GM23338 (cell line): ENCODE measurements around the gene NPAS3. TPM values are rescaled to one million over a fixed set of nuclear protein-coding genes. Genes with fewer than 3 reads are reported as not detected.

Experiments used
- ATAC-seq: fragments of 200-7000 bp; cut with Tn5 transposase; 3 replicates; pipeline ENCODE4 v1.9.1; 2020
- DNase-seq: peaks from one replicate; pipeline ENCODE4 v3.0.0-alpha.2; 2015; ENCODE audit warnings: low spot score
- H2AFZ ChIP-seq: fragments of 200-600 bp; sonication (generic); 2 replicates; pipeline ENCODE4 v1.8.0; 2016; ENCODE audit warnings: antibody characterized with exemption, mild to moderate bottlenecking, moderate library complexity
- H3F3A ChIP-seq: fragments of 200-600 bp; sonication (generic); replicated peaks from 2 replicates; pipeline ENCODE4 v1.8.0; 2017; ENCODE audit warnings: antibody characterized with exemption, mixed run types, low read depth
- H3K27ac ChIP-seq: fragments of 200-600 bp; sonication (generic); 2 replicates; pipeline ENCODE4 v1.6.1; 2016; ENCODE audit warnings: low read depth
- H3K27me3 ChIP-seq: fragments of 200-600 bp; sonication (generic); 2 replicates; pipeline ENCODE4 v1.8.0; 2016; ENCODE audit warnings: mild to moderate bottlenecking, mixed run types, moderate library complexity; ENCODE audit not compliant: insufficient read depth
- H3K36me3 ChIP-seq: fragments of 200-600 bp; sonication (generic); 2 replicates; pipeline ENCODE4 v1.8.0; 2016; ENCODE audit warnings: mild to moderate bottlenecking; ENCODE audit not compliant: insufficient read depth
- H3K4me1 ChIP-seq: fragments of 200-600 bp; sonication (generic); 2 replicates; pipeline ENCODE4 v1.8.0; 2016; ENCODE audit warnings: mild to moderate bottlenecking, moderate library complexity; ENCODE audit not compliant: insufficient read depth
- H3K4me2 ChIP-seq: fragments of 200-600 bp; sonication (generic); 2 replicates; pipeline ENCODE4 v1.7.1; 2017; ENCODE audit warnings: mixed run types
- H3K4me3 ChIP-seq: fragments of 200-600 bp; sonication (generic); 2 replicates; pipeline ENCODE4 v1.6.1; 2016; ENCODE audit warnings: mixed run types
- H3K79me2 ChIP-seq: fragments of 200-600 bp; sonication (generic); replicated peaks from 2 replicates; pipeline ENCODE4 v1.8.0; 2017; ENCODE audit warnings: mild to moderate bottlenecking; ENCODE audit not compliant: insufficient read depth
- H3K9me2 ChIP-seq: fragments of 200-600 bp; sonication (generic); 2 replicates; pipeline ENCODE4 v1.8.0; 2017; ENCODE audit not compliant: insufficient read depth
- H4K20me1 ChIP-seq: fragments of 200-600 bp; sonication (generic); replicated peaks from 2 replicates; pipeline ENCODE4 v1.8.0; 2017; ENCODE audit warnings: mild to moderate bottlenecking; ENCODE audit not compliant: insufficient read depth
- H3K27ac Mint-ChIP-seq: 2 replicates; pipeline ENCODE4 v1.8.0; 2020; ENCODE audit warnings: inconsistent platforms, mild to moderate bottlenecking, moderate library complexity, mixed read lengths
- H3K27me3 Mint-ChIP-seq: 3 replicates; pipeline ENCODE4 v1.8.0; 2022; ENCODE audit warnings: low read depth, mild to moderate bottlenecking, moderate library complexity, mixed read lengths, inconsistent platforms; ENCODE audit not compliant: insufficient read depth, poor library complexity
- H3K36me3 Mint-ChIP-seq: 3 replicates; pipeline ENCODE4 v1.8.0; 2021; ENCODE audit warnings: low read depth, mild to moderate bottlenecking, inconsistent platforms, moderate library complexity, mixed read lengths
- H3K4me1 Mint-ChIP-seq: 3 replicates; pipeline ENCODE4 v1.8.0; 2020; ENCODE audit warnings: mild to moderate bottlenecking, inconsistent platforms, mixed read lengths
- H3K4me3 Mint-ChIP-seq: 3 replicates; pipeline ENCODE4 v1.8.0; 2021; ENCODE audit warnings: moderate library complexity, mild to moderate bottlenecking, inconsistent platforms, mixed read lengths
- H3K9me3 Mint-ChIP-seq: 3 replicates; pipeline ENCODE4 v1.8.0; 2020; ENCODE audit warnings: moderate library complexity, mild to moderate bottlenecking, inconsistent platforms, mixed read lengths
- CREB1 ChIP-seq: fragments of 250-450 bp; sonication (Bioruptor Pico); IDR thresholded peaks from 2 replicates; pipeline ENCODE4 v1.5.0; 2020; ENCODE audit warnings: low read depth, mild to moderate bottlenecking, moderate library complexity
- CTCF ChIP-seq, 2 experiments: fragments of 200-600 bp in 1 of 2; sonication (generic) in 1 of 2; conservative IDR thresholded peaks; 2 replicates each; pipeline versions ENCODE4 v1.5.1 to v1.6.1; 2016 to 2017; ENCODE audit warnings: antibody characterized with exemption in 2 of 2, low read depth in 2 of 2, mild to moderate bottlenecking in 2 of 2, moderate library complexity in 1 of 2
- ETS1 ChIP-seq: IDR thresholded peaks from 2 replicates; pipeline ENCODE4 v1.6.1; 2016; ENCODE audit warnings: antibody characterized with exemption
- EZH2 ChIP-seq: fragments of 200-600 bp; sonication (generic); IDR thresholded peaks from one replicate; pipeline ENCODE4 v1.8.0; 2017; ENCODE audit warnings: antibody characterized with exemption, mild to moderate bottlenecking, low read depth; ENCODE audit not compliant: unreplicated experiment
- EZH2phosphoT487 ChIP-seq: fragments of 200-600 bp; sonication (generic); IDR thresholded peaks from one replicate; pipeline ENCODE4 v1.8.1; 2018; ENCODE audit warnings: antibody characterized with exemption; ENCODE audit not compliant: unreplicated experiment
- JUNB ChIP-seq: IDR thresholded peaks from one replicate; pipeline ENCODE4 v1.6.1; 2016; ENCODE audit warnings: antibody characterized with exemption; ENCODE audit not compliant: unreplicated experiment
- NANOG ChIP-seq: IDR thresholded peaks from 2 replicates; pipeline ENCODE4 v1.6.1; 2016; ENCODE audit warnings: antibody characterized with exemption, borderline replicate concordance
- POLR2AphosphoS5 ChIP-seq: IDR thresholded peaks from 2 replicates; pipeline ENCODE4 v1.6.1; 2016; ENCODE audit warnings: antibody characterized with exemption, low read depth
- STAT1 ChIP-seq: IDR thresholded peaks from one replicate; pipeline ENCODE4 v1.6.1; 2016; ENCODE audit warnings: antibody characterized with exemption; ENCODE audit not compliant: unreplicated experiment
- ZNF114 ChIP-seq: fragments of 250-450 bp; sonication (Bioruptor Pico); IDR thresholded peaks from 2 replicates; pipeline ENCODE4 v1.5.0; 2020; ENCODE audit warnings: mild to moderate bottlenecking, moderate library complexity
- ZNF331 ChIP-seq: fragments of 250-450 bp; sonication (Bioruptor Pico); IDR thresholded peaks from 2 replicates; pipeline ENCODE4 v1.5.0; 2020; ENCODE audit warnings: low read depth, mild to moderate bottlenecking, moderate library complexity
- ZNF462 ChIP-seq: fragments of 250-450 bp; sonication (Bioruptor Pico); IDR thresholded peaks from 2 replicates; pipeline ENCODE4 v1.5.0; 2020; ENCODE audit warnings: mild to moderate bottlenecking, moderate library complexity
- polyA plus RNA-seq: library from polyadenylated mRNA; unstranded; fragments of >200 nt; fragmentation: Nextera tagmentation; extraction: Ambion mirVana; gene quantifications from 2 replicates; pipeline ENCODE4 v1.2.1, GENCODE V29; 2016
- total RNA-seq: library from RNA; depleted of rRNA; stranded (reverse); fragments of >200 nt; shearing (Covaris generic); gene quantifications from 2 replicates; pipeline ENCODE4 v1.2.3, GENCODE V29; 2014
- TF ChIP-seq, protein P1 (sequence below): IDR thresholded peaks from one replicate; pipeline ENCODE4 v1.6.1; 2018; ENCODE audit warnings: antibody characterized with exemption; ENCODE audit not compliant: unreplicated experiment

NPAS3 gene
- total and polyA plus RNA-seq, 2 experiments from 2014 or later: 0.17 to 0.19 TPM

GRCh38 chr14:33564774-33565630 lies 626.3 kb downstream of the NPAS3 start:
- Histone ChIP-seq H3K9me2 (no peaks in the 10 kb centered on the region), H3K36me3 (no peaks in the 10 kb centered on the region), H3K4me1 (peaks cover 23% of the 10 kb centered on the region), H3K4me2 (peak overlapping the region; percentile 37; the same call in 1 of the 2 replicates), H3K79me2 (no peaks in the 10 kb centered on the region), H3K27me3 (no peaks in the 10 kb centered on the region), H3F3A (no peaks in the 10 kb centered on the region), H2AFZ (peak overlapping the region; percentile 72), H3K27ac (no peak overlapping the region), H4K20me1 (no peaks in the 10 kb centered on the region), H3K4me3 (no peak overlapping the region)
- TF ChIP-seq STAT1 (no peak), POLR2AphosphoS5 (no peak), EZH2 (no peak), ZNF114 (CRISPR knock-in tag) (no peak), NANOG (no peak), ZNF462 (CRISPR knock-in tag) (no peak), CTCF (conservative IDR thresholded peaks at IDR 0.05; ENCODE audit: low read depth in 2 of 2) (no peak), CREB1 (CRISPR knock-in tag) (no peak), JUNB (no peak), EZH2phosphoT487 (no peak), ZNF331 (CRISPR knock-in tag) (no peak), ETS1 (no peak)
- TF ChIP-seq, protein P1, sequence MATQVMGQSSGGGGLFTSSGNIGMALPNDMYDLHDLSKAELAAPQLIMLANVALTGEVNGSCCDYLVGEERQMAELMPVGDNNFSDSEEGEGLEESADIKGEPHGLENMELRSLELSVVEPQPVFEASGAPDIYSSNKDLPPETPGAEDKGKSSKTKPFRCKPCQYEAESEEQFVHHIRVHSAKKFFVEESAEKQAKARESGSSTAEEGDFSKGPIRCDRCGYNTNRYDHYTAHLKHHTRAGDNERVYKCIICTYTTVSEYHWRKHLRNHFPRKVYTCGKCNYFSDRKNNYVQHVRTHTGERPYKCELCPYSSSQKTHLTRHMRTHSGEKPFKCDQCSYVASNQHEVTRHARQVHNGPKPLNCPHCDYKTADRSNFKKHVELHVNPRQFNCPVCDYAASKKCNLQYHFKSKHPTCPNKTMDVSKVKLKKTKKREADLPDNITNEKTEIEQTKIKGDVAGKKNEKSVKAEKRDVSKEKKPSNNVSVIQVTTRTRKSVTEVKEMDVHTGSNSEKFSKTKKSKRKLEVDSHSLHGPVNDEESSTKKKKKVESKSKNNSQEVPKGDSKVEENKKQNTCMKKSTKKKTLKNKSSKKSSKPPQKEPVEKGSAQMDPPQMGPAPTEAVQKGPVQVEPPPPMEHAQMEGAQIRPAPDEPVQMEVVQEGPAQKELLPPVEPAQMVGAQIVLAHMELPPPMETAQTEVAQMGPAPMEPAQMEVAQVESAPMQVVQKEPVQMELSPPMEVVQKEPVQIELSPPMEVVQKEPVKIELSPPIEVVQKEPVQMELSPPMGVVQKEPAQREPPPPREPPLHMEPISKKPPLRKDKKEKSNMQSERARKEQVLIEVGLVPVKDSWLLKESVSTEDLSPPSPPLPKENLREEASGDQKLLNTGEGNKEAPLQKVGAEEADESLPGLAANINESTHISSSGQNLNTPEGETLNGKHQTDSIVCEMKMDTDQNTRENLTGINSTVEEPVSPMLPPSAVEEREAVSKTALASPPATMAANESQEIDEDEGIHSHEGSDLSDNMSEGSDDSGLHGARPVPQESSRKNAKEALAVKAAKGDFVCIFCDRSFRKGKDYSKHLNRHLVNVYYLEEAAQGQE: no peak
- Mint-ChIP-seq H3K9me3 (no peaks in the 10 kb centered on the region), H3K4me3 (no peak overlapping the region), H3K27me3 (peaks cover 2% of the 10 kb centered on the region), H3K36me3 (no peaks in the 10 kb centered on the region), H3K27ac (peak overlapping the region; percentile 44; the same call in 1 of the 2 replicates), H3K4me1 (peaks cover 30% of the 10 kb centered on the region)
- ATAC-seq (peak; percentile 30; the same call in 1 of the 3 replicates), DNase-seq (peak; percentile 25)
